NB4 (cell line): ENCODE measurements around the gene GPRASP3.
"Not testable (repeated sequence)": the region's sequence is repeated elsewhere in the genome, so short reads cannot be mapped to it uniquely, and the experiment has no call there.

Experiments
- CTCF ChIP-seq: IDR thresholded peaks from one replicate; pipeline ENCODE4 v1.5.1; 2012; ENCODE audit warnings: low read depth, low read length
- TF ChIP-seq, protein P1 (sequence below): IDR thresholded peaks from 2 replicates; pipeline ENCODE4 v1.6.1; 2011; ENCODE audit warnings: low read depth, low read length

- TF ChIP-seq, protein P1, sequence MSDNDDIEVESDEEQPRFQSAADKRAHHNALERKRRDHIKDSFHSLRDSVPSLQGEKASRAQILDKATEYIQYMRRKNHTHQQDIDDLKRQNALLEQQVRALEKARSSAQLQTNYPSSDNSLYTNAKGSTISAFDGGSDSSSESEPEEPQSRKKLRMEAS = not testable (repeated sequence)
- not testable (repeated sequence) for TF ChIP-seq CTCF
Observed at GRCh38 chrX:102721169-102721506, 595 bp downstream of the GPRASP3 start.
